Ishikawa (cell line): Measurements from ENCODE around the gene DAG1.

Source experiments
- CEBPB ChIP-seq: IDR thresholded peaks from 2 replicates; pipeline ENCODE4 v1.6.1; 2012
- CREB1 ChIP-seq: IDR thresholded peaks from 2 replicates; pipeline ENCODE4 v1.6.1; 2012; ENCODE audit warnings: low read depth
- EGR1 ChIP-seq: IDR thresholded peaks from 2 replicates; pipeline ENCODE4 v1.6.1; 2012
- EP300 ChIP-seq: IDR thresholded peaks from 2 replicates; pipeline ENCODE4 v1.6.1; 2012; ENCODE audit warnings: borderline replicate concordance
- FOXM1 ChIP-seq: IDR thresholded peaks from 2 replicates; pipeline ENCODE4 v1.6.1; 2012; ENCODE audit warnings: low read depth, borderline replicate concordance
- MAX ChIP-seq: IDR thresholded peaks from 2 replicates; pipeline ENCODE4 v1.6.1; 2012
- NFIC ChIP-seq: IDR thresholded peaks from 2 replicates; pipeline ENCODE4 v1.6.1; 2012
- RAD21 ChIP-seq: IDR thresholded peaks from 2 replicates; pipeline ENCODE4 v1.6.1; 2012; ENCODE audit warnings: low read depth
- REST ChIP-seq: IDR thresholded peaks from 2 replicates; pipeline ENCODE4 v1.6.1; 2012; ENCODE audit warnings: low read depth, mild to moderate bottlenecking
- TAF1 ChIP-seq: IDR thresholded peaks from 2 replicates; pipeline ENCODE4 v1.6.1; 2012; ENCODE audit warnings: low read depth, mild to moderate bottlenecking
- TCF12 ChIP-seq: IDR thresholded peaks from 2 replicates; pipeline ENCODE4 v1.6.1; 2012; ENCODE audit warnings: low read depth
- TEAD4 ChIP-seq: IDR thresholded peaks from 2 replicates; pipeline ENCODE4 v1.6.1; 2012
- USF1 ChIP-seq: IDR thresholded peaks from 2 replicates; pipeline ENCODE4 v1.6.1; 2012
- YY1 ChIP-seq: IDR thresholded peaks from 2 replicates; pipeline ENCODE4 v1.6.1; 2012; ENCODE audit warnings: low read depth
- ZBTB7A ChIP-seq: IDR thresholded peaks from 2 replicates; pipeline ENCODE4 v1.6.1; 2012; ENCODE audit warnings: low read depth

DAG1 gene

GRCh38 chr3:49428752-49429080 lies 41.4 kb upstream of the DAG1 start:
- TF ChIP-seq TCF12 (no peak), USF1 (no peak), RAD21 (no peak)

GRCh38 chr3:49434731-49435130 lies 35.3 kb upstream of the DAG1 start:
- no peak for TF ChIP-seq RAD21
- TF ChIP-seq NFIC, result no peak

- TF ChIP-seq MAX, result no peak
- no peak for TF ChIP-seq CEBPB
- TF ChIP-seq TEAD4, result no peak
- no peak for TF ChIP-seq NFIC
- TF ChIP-seq EGR1, result no peak
- no peak for TF ChIP-seq YY1
Observed at GRCh38 chr3:49445391-49445790, 24.7 kb upstream of the DAG1 start.

- TF ChIP-seq YY1 (no peak), MAX (no peak)
Observed at GRCh38 chr3:49453621-49454020, 16.4 kb upstream of the DAG1 start.

GRCh38 chr3:49454458-49454857 lies 15.6 kb upstream of the DAG1 start:
- TF ChIP-seq TAF1 (no peak), RAD21 (peak; percentile 79)

- TF ChIP-seq EP300 (no peak), TAF1 (no peak), NFIC (no peak), REST (no peak), CREB1 (no peak), YY1 (no peak), USF1 (no peak), TEAD4 (no peak), MAX (no peak), ZBTB7A (no peak), EGR1 (no peak), FOXM1 (no peak)
Observed at GRCh38 chr3:49454898-49455681, 15.0 kb upstream of the DAG1 start.

GRCh38 chr3:49456466-49456865 lies 13.6 kb upstream of the DAG1 start:
- TF ChIP-seq TEAD4 (peak; percentile 19; the same call in 1 of the 2 replicates), CREB1 (no peak)

- TF ChIP-seq CREB1 (no peak), ZBTB7A (no peak), EP300 (no peak), MAX (no peak), USF1 (no peak), REST (no peak), YY1 (no peak), CEBPB (no peak), FOXM1 (no peak), NFIC (no peak), TEAD4 (no peak)
Observed at GRCh38 chr3:49460188-49460890, 9.7 kb upstream of the DAG1 start.
